Keratinocyte (primary cell): ENCODE measurements around the gene RSL1D1. TPM values are rescaled to one million over a fixed set of nuclear protein-coding genes. Genes with fewer than 3 reads are reported as not detected.

Source experiments
- DNase-seq: peaks from one replicate; pipeline ENCODE4 v3.0.0-alpha.2; 2011; ENCODE audit warnings: low read depth, missing footprints, low spot score
- FAIRE-seq: peaks from 2 replicates; lab custom pipeline; 2011; peaks lifted over from hg19 to GRCh38; lab: Jason Lieb, UNC
- H2AFZ ChIP-seq: 2 replicates; pipeline ENCODE4 v1.6.0; 2012; ENCODE audit warnings: low read length, control low read depth, inconsistent platforms; ENCODE audit not compliant: control insufficient read depth
- H3K27ac ChIP-seq: 2 replicates; pipeline ENCODE4 v1.5.1; 2011; ENCODE audit warnings: low read length; ENCODE audit not compliant: control insufficient read depth, insufficient read depth
- H3K27me3 ChIP-seq: 3 replicates; pipeline ENCODE4 v1.6.0; 2011; ENCODE audit warnings: low read length; ENCODE audit not compliant: control insufficient read depth, insufficient read depth; ENCODE audit errors: extremely low read depth
- H3K36me3 ChIP-seq, 2 experiments: 2 replicates in 1 of 2; 3 replicates in 1 of 2; pipeline ENCODE4 v1.5.1; 2011; ENCODE audit warnings: low read length in 2 of 2, mild to moderate bottlenecking in 1 of 2; ENCODE audit not compliant: control insufficient read depth in 2 of 2, insufficient read depth in 2 of 2; ENCODE audit errors: extremely low read depth in 1 of 2
- H3K4me1 ChIP-seq: 3 replicates; pipeline ENCODE4 v1.5.1; 2011; ENCODE audit warnings: low read length; ENCODE audit not compliant: control insufficient read depth, insufficient read depth; ENCODE audit errors: extremely low read depth
- H3K4me2 ChIP-seq: 3 replicates; pipeline ENCODE4 v1.6.0; 2011; ENCODE audit warnings: low read depth, low read length; ENCODE audit not compliant: control insufficient read depth, insufficient read depth; ENCODE audit errors: extremely low read depth
- H3K4me3 ChIP-seq, 3 experiments: fragments of 200-600 bp in 1 of 3; sonication (generic) in 1 of 3; 2 replicates in 2 of 3; 3 replicates in 1 of 3; pipeline ENCODE4 v1.5.1; 2011 to 2016; ENCODE audit warnings: low read length in 3 of 3, mild to moderate bottlenecking in 3 of 3, control low read depth in 2 of 3, inconsistent platforms in 1 of 3, low read depth in 1 of 3, mixed read lengths in 1 of 3, mixed run types in 1 of 3, moderate library complexity in 1 of 3; ENCODE audit not compliant: control insufficient read depth in 2 of 3, insufficient read depth in 2 of 3; ENCODE audit errors: extremely low read depth in 1 of 3
- H3K79me2 ChIP-seq: 2 replicates; pipeline ENCODE4 v1.6.0; 2012; ENCODE audit warnings: low read length; ENCODE audit not compliant: control insufficient read depth, insufficient read depth
- H3K9ac ChIP-seq: 3 replicates; pipeline ENCODE4 v1.6.0; 2011; ENCODE audit warnings: low read length; ENCODE audit not compliant: control insufficient read depth, insufficient read depth; ENCODE audit errors: extremely low read depth
- H3K9me1 ChIP-seq: 3 replicates; pipeline ENCODE4 v1.6.0; 2011; ENCODE audit warnings: low read length; ENCODE audit not compliant: control insufficient read depth, insufficient read depth; ENCODE audit errors: extremely low read depth
- H3K9me3 ChIP-seq: 2 replicates; pipeline ENCODE4 v1.5.1; 2012; ENCODE audit warnings: low read depth, low read length; ENCODE audit not compliant: control insufficient read depth
- H4K20me1 ChIP-seq: 3 replicates; pipeline ENCODE4 v1.6.0; 2011; ENCODE audit warnings: low read length; ENCODE audit not compliant: control insufficient read depth, insufficient read depth; ENCODE audit errors: extremely low read depth
- CTCF ChIP-seq, 3 experiments: IDR thresholded peaks in 1 of 3; conservative IDR thresholded peaks in 1 of 3; optimal IDR thresholded peaks in 1 of 3; 2 replicates in 2 of 3; 3 replicates in 1 of 3; pipeline versions ENCODE3 to v1.5.1; 2011; ENCODE audit warnings: low read length in 3 of 3, mild to moderate bottlenecking in 3 of 3, moderate library complexity in 2 of 3, control low read depth in 1 of 3, inconsistent platforms in 1 of 3; ENCODE audit not compliant: insufficient read depth in 2 of 3; ENCODE audit errors: extremely low read depth in 1 of 3
- EZH2 ChIP-seq: IDR thresholded peaks from one replicate; pipeline ENCODE4 v1.6.1; 2012; ENCODE audit warnings: inconsistent platforms, mild to moderate bottlenecking, low read length, moderate library complexity
- dilution Hi-C: fragments of 300-500 bp; cut with MboI; formaldehyde crosslinking; loops from one replicate; pipeline ENCODE4 v1.7.0; 2020; ENCODE audit warnings: low sequenced_read_pairs; ENCODE audit not compliant: extremely low pct_ligation_motif_present
- polyA plus RNA-seq, 5 experiments: library from polyadenylated mRNA; depleted of rRNA in 3 of 5; stranded (reverse) in 3 of 5; stranded (forward) in 1 of 5; unstranded in 1 of 5; fragments of >200 nt; gene quantifications; 1 replicate in 1 of 5; 2 replicates in 3 of 5; 3 replicates in 1 of 5; pipeline versions ENCODE4 v1.2.1 to v1.2.3, GENCODE V29; 2011 to 2012; ENCODE audit warnings: missing spikeins in 2 of 5, low read depth in 1 of 5, low replicate concordance in 1 of 5

Gene RSL1D1
- polyA plus RNA-seq, 1 donor (not counting 4 experiments of a cell fraction or from before 2014, with no cell fraction given): 185 TPM

DNA sequence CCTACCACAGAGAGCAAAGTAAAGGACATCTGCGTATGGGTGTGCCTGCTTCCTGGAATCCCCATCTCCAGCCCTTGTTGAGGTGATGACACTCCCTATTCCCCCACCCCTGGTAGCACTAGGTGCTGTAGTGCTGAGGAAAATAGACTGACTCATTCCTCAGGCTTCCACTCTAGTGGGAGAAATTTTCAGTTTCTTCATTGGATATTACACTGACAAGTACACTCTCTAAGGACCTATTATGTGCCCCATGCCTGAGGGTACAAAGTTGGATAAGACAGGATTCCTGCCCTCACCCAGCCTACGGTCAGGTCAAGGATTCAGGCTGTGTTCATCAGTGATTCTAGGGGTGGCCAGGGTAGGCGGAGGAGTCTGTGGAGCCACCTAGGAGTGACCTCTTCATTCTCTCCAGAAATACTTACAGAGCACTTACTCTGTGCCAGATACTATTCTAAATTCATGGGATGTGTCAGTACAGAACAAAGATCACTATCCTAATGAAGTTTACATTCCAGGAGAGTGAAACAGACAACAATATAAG, 49.8 kb downstream of the RSL1D1 start:
- dilution Hi-C loops: no loop called here
- DNase-seq: no peak

GRCh38 chr16:11800382-11800718, 51.0 kb downstream of the RSL1D1 start:
- Histone ChIP-seq H3K79me2 (peaks cover 35% of the 10 kb centered on the region), H3K4me2 (no peak overlapping the region), H3K27me3 (no peaks in the 10 kb centered on the region), H3K27ac (no peak overlapping the region), H2AFZ (no peak overlapping the region), H3K4me3 (no peak overlapping the region), H3K9me1 (no peaks in the 10 kb centered on the region), H3K36me3 (no peaks in the 10 kb centered on the region), H3K9ac (no peak overlapping the region), H3K9me3 (no peaks in the 10 kb centered on the region), H4K20me1 (no peaks in the 10 kb centered on the region), H3K4me1 (peaks cover 16% of the 10 kb centered on the region)
- no peak for TF ChIP-seq CTCF (optimal IDR thresholded peaks at IDR 0.05 in 1 of 3, IDR thresholded peaks at IDR 0.05 in 1 of 3, conservative IDR thresholded peaks at IDR 0.05 in 1 of 3; ENCODE audit: extremely low read depth in 1 of 3, insufficient read depth in 2 of 3, low read length in 3 of 3)
- TF ChIP-seq EZH2: no peak
- FAIRE-seq (no peak), DNase-seq (no peak)
- dilution Hi-C loops: no loop called here

More for the DNA sequence above, 49.8 kb downstream of the RSL1D1 start:
- no peaks in the 10 kb centered on the region for H3K27me3 ChIP-seq
- H3K79me2 ChIP-seq: peaks cover 23% of the 10 kb centered on the region
- H3K36me3 ChIP-seq: no peaks in the 10 kb centered on the region
- no peak overlapping the region for H3K27ac ChIP-seq
- no peak overlapping the region for H3K4me2 ChIP-seq
- no peaks in the 10 kb centered on the region for H3K9me1 ChIP-seq
- H3K9me3 ChIP-seq: no peaks in the 10 kb centered on the region
- no peak overlapping the region for H3K4me3 ChIP-seq
- FAIRE-seq: no peak
- H3K9ac ChIP-seq: no peak overlapping the region
- TF ChIP-seq CTCF (optimal IDR thresholded peaks at IDR 0.05 in 1 of 3, IDR thresholded peaks at IDR 0.05 in 1 of 3, conservative IDR thresholded peaks at IDR 0.05 in 1 of 3; ENCODE audit: extremely low read depth in 1 of 3, insufficient read depth in 2 of 3, low read length in 3 of 3): no peak
- TF ChIP-seq EZH2: no peak
- no peaks in the 10 kb centered on the region for H4K20me1 ChIP-seq
- peaks cover 16% of the 10 kb centered on the region for H3K4me1 ChIP-seq
- H2AFZ ChIP-seq: no peak overlapping the region
